ENCODE measurements around the gene XRRA1. TPM values are rescaled to one million over a fixed set of nuclear protein-coding genes. Genes with fewer than 3 reads are reported as not detected.

The XRRA1 gene
- total and polyA plus RNA-seq, 8 donors: 2.1 to 57.7 (median 6.5) TPM

DNA sequence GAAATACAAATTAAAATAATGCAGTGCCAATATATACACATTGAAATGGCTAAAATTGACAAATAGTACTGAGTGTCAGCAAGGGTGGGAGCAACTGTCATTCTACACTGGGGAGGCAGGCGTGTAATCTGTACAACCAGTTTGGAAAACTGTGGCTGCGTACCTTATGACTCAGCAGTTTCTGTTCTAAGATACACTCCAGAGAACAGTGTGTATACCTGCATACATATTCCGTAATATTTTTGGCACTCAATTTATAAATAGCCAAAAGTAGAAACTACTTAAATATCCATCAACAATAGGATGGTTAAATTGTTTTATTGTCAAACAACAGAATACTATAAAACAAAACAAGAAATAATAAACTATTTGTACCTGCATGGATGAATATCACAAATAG lies 142.6 kb downstream of the XRRA1 start:
- Histone ChIP-seq H3K4me3 (no peak overlapping the region), H3K9me3 (no peaks in the 10 kb centered on the region), H3K27ac (no peak overlapping the region), H3K36me3 (peaks cover 0 to 10% (median 2%) of the 10 kb centered on the region in 4 donors), H3K4me1 (peaks cover 0 to 29% (median 9%) of the 10 kb centered on the region in 4 donors), H3K27me3 (no peaks in the 10 kb centered on the region)
- no peak for TF ChIP-seq POLR2A (IDR thresholded peaks at IDR 0.05)
- TF ChIP-seq POLR2AphosphoS5 (IDR thresholded peaks at IDR 0.05): no peak
- TF ChIP-seq, protein P1, sequence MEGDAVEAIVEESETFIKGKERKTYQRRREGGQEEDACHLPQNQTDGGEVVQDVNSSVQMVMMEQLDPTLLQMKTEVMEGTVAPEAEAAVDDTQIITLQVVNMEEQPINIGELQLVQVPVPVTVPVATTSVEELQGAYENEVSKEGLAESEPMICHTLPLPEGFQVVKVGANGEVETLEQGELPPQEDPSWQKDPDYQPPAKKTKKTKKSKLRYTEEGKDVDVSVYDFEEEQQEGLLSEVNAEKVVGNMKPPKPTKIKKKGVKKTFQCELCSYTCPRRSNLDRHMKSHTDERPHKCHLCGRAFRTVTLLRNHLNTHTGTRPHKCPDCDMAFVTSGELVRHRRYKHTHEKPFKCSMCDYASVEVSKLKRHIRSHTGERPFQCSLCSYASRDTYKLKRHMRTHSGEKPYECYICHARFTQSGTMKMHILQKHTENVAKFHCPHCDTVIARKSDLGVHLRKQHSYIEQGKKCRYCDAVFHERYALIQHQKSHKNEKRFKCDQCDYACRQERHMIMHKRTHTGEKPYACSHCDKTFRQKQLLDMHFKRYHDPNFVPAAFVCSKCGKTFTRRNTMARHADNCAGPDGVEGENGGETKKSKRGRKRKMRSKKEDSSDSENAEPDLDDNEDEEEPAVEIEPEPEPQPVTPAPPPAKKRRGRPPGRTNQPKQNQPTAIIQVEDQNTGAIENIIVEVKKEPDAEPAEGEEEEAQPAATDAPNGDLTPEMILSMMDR (IDR thresholded peaks at IDR 0.05): no peak
- no peak for TF ChIP-seq EP300 (IDR thresholded peaks at IDR 0.05)
- WGBS, 5 donors: 85 to 96% (median 92%) methylated on average over 3 of the region's 3 CpGs
- no peak for DNase-seq
- intact Hi-C loops (cut with DNase I; ENCODE audit: low total_unique reads): no loop called here

DNA sequence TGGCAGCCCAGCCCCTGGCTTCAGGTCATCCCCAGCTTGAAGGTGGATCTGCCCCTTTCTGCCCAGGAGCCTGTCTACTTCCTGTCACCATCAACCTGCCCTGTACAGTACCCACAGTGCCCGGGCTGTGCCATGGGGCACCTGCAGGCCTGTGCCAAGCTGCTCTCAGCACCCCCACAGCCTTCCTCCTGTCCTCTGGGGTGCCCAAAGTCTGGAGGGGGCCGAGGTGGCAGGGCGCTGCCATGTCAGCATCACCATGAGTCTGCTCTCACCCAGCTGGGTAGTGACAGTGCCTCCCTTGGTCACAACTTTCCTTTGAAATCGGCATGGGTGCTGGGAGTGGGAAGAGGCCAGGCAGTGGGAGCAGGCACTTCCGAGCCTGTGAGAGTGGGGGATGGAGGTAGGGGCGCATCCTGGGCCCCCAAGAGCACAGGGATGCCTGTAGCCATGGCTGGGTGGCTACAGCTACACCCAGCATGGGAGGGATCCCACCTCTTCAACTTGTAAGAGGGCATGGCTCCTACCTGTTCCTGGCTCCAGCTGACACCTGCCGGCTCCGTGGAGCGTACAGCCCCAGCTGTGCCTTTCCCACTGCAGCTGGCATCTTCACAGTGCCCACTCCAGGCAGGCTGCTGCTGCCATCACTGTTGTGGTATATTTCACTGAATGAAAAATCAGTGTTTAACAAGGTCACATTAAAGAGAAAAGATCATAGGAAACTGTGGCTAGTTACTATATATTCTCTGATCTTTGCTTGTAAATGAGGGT lies 157.4 kb downstream of the XRRA1 start:
- Histone ChIP-seq H3K4me3 (no peak overlapping the region), H3K27ac (no peak overlapping the region), H3K9me3 (no peaks in the 10 kb centered on the region), H3K4me1 (no peaks in the 10 kb centered on the region), H3K27me3 (no peaks in the 10 kb centered on the region), H3K36me3 (peaks cover 18 to 54% (median 47%) of the 10 kb centered on the region in 4 donors)
- no peak for TF ChIP-seq POLR2A (IDR thresholded peaks at IDR 0.05)
- no peak for TF ChIP-seq POLR2AphosphoS5 (IDR thresholded peaks at IDR 0.05)
- TF ChIP-seq EP300 (IDR thresholded peaks at IDR 0.05): no peak
- TF ChIP-seq, protein P1 (IDR thresholded peaks at IDR 0.05): no peak
- intact Hi-C loops (cut with DNase I; ENCODE audit: low total_unique reads): no loop called here
- peak in 1 of 2 donors; percentile 21 for DNase-seq
- 86 to 98% (median 89%) methylated on average over 6 to 9 of the region's 9 CpGs for WGBS, 5 donors

Small RNA genes lying within 50 kb of the gene (small RNA-seq; reads per million reads assigned to genes)
- 0 reads per million in 4 donors for gene RN7SL239P
- gene RNU6-216P: 0 reads per million in 4 donors

Other genes starting within 250 kb of the XRRA1 start
- gene CHRDL2, start 217.7 kb downstream of the XRRA1 start, total RNA-seq: 10 to 100 TPM in 2 of 5 donors, 1 to 10 TPM in 2, under 1 TPM in 1; 0.92 to 14.6 (median 7.2) TPM
- gene CHRDL2, start 217.7 kb downstream of the XRRA1 start, polyA plus RNA-seq: 10 to 100 TPM in 1 of 3 donors, 1 to 10 TPM in 1, not detected in 1; 5.4 to 38.4 TPM
- gene RNF169, start 200.2 kb downstream of the XRRA1 start, total RNA-seq: 10 to 100 TPM in 3 of 5 donors, 1 to 10 TPM in 2; 7.0 to 28.1 (median 14.5) TPM
- 1 to 10 TPM; 2.1 to 2.9 (median 2.6) TPM for gene RNF169, start 200.2 kb downstream of the XRRA1 start, polyA plus RNA-seq
- 100 to 1,000 TPM in 1 of 5 donors, 10 to 100 TPM in 2, 1 to 10 TPM in 2; 5.4 to 191 (median 25.8) TPM for gene SPCS2, start 175 bp upstream of the XRRA1 start, total RNA-seq
- 100 to 1,000 TPM in 1 of 3 donors, 10 to 100 TPM in 2; 56.5 to 111 (median 70.6) TPM for gene SPCS2, start 175 bp upstream of the XRRA1 start, polyA plus RNA-seq
- gene NEU3, start 39.8 kb upstream of the XRRA1 start, total RNA-seq: 10 to 100 TPM in 2 of 5 donors, 1 to 10 TPM in 2, under 1 TPM in 1; 0.58 to 33.5 (median 8.7) TPM
- gene NEU3, start 39.8 kb upstream of the XRRA1 start, polyA plus RNA-seq: 1 to 10 TPM; 1.5 to 5.6 (median 1.9) TPM
- not detected for gene OR2AT4, start 147.8 kb upstream of the XRRA1 start, total RNA-seq
- not detected for gene OR2AT4, start 147.8 kb upstream of the XRRA1 start, polyA plus RNA-seq
- 10 to 100 TPM in 4 of 5 donors, 1 to 10 TPM in 1; 9.4 to 68.2 (median 29.8) TPM for gene SLCO2B1, start 202.0 kb upstream of the XRRA1 start, total RNA-seq
- 1 to 10 TPM; 3.3 to 5.2 (median 5.0) TPM for gene SLCO2B1, start 202.0 kb upstream of the XRRA1 start, polyA plus RNA-seq